A673 (cell line): Measurements from ENCODE around the gene ZBTB20. TPM values are rescaled to one million over a fixed set of nuclear protein-coding genes. Genes with fewer than 3 reads are reported as not detected.

Experiments
- BruUV-seq: library from RNA; stranded (reverse); fragments of 400-500 nt; replicated peaks from 2 replicates; lab custom pipeline; 2021; lab: Mats Ljungman, UMichigan
- CTCF ChIA-PET: fragments of 300-600 bp; sonication (Branson Sonifier 250); formaldehyde crosslinking; loops from one replicate; lab custom pipeline; 2022; ENCODE audit warnings: antibody characterized with exemption; lab: Charles Lee
- POLR2A ChIA-PET: fragments of 300-600 bp; sonication (Branson Sonifier 250); formaldehyde crosslinking; loops from one replicate; lab custom pipeline; 2022; ENCODE audit warnings: antibody characterized with exemption; ENCODE audit not compliant: low non-redundant PET; lab: Charles Lee
- DNase-seq: peaks from one replicate; pipeline ENCODE4 v3.0.0-alpha.2; 2015; ENCODE audit warnings: low spot score
- H3K27ac ChIP-seq: fragments of 200-600 bp; sonication (generic); 2 replicates; pipeline ENCODE4 v1.5.1; 2016; ENCODE audit warnings: mixed run types, low read depth, mild to moderate bottlenecking, mixed read lengths, antibody characterized with exemption, low read length; ENCODE audit not compliant: poor library complexity, severe bottlenecking
- H3K27me3 ChIP-seq: fragments of 200-600 bp; sonication (generic); replicated peaks from 2 replicates; pipeline ENCODE4 v1.6.1; 2017; ENCODE audit warnings: mixed run types, low read depth, mild to moderate bottlenecking, mixed read lengths, antibody characterized with exemption, low read length; ENCODE audit not compliant: insufficient read depth, poor library complexity
- H3K36me3 ChIP-seq: fragments of 200-600 bp; sonication (generic); 2 replicates; pipeline ENCODE4 v1.6.1; 2016; ENCODE audit warnings: mixed run types, mild to moderate bottlenecking, mixed read lengths, antibody characterized with exemption, low read length; ENCODE audit not compliant: insufficient read depth, poor library complexity, severe bottlenecking
- H3K4me1 ChIP-seq: fragments of 200-600 bp; sonication (generic); 2 replicates; pipeline ENCODE4 v1.6.1; 2017; ENCODE audit warnings: mixed run types, mild to moderate bottlenecking, mixed read lengths, antibody characterized with exemption, low read length; ENCODE audit not compliant: insufficient read depth, poor library complexity, severe bottlenecking
- H3K4me3 ChIP-seq: fragments of 200-600 bp; sonication (generic); 2 replicates; pipeline ENCODE4 v1.5.1; 2016; ENCODE audit warnings: low read depth, mixed run types, mild to moderate bottlenecking, mixed read lengths, low read length; ENCODE audit not compliant: poor library complexity, severe bottlenecking
- H3K9me3 ChIP-seq: fragments of 200-600 bp; sonication (generic); 2 replicates; pipeline ENCODE4 v1.6.1; 2016; ENCODE audit warnings: mixed run types, low read depth, mild to moderate bottlenecking, mixed read lengths, antibody characterized with exemption, low read length; ENCODE audit not compliant: poor library complexity, severe bottlenecking
- EZH2 ChIP-seq: fragments of 200-600 bp; sonication (generic); IDR thresholded peaks from 2 replicates; pipeline ENCODE4 v1.6.1; 2017; ENCODE audit warnings: borderline replicate concordance, low read depth, mild to moderate bottlenecking, mixed read lengths, antibody characterized with exemption, low read length; ENCODE audit not compliant: poor library complexity, severe bottlenecking
- intact Hi-C: fragments of 100-400 bp; cut with micrococcal nuclease; formaldehyde crosslinking; loops from one replicate; pipeline ENCODE4 v1.10.0; 2022; ENCODE audit not compliant: unreplicated experiment
- total RNA-seq: library from RNA; stranded (reverse); gene quantifications from 2 replicates; pipeline ENCODE4 v1.2.3, GENCODE V29; 2021
- TF ChIP-seq, protein P1 (sequence below): fragments of 300-800, 200-600 bp; sonication (generic); conservative IDR thresholded peaks from 2 replicates; pipeline ENCODE4 v1.5.1; 2017; ENCODE audit warnings: low read depth, mild to moderate bottlenecking, antibody characterized with exemption, low read length, moderate library complexity, mixed read lengths

Gene ZBTB20
- total RNA-seq, 1 experiment from 2014 or later = 13.5 TPM

DNA sequence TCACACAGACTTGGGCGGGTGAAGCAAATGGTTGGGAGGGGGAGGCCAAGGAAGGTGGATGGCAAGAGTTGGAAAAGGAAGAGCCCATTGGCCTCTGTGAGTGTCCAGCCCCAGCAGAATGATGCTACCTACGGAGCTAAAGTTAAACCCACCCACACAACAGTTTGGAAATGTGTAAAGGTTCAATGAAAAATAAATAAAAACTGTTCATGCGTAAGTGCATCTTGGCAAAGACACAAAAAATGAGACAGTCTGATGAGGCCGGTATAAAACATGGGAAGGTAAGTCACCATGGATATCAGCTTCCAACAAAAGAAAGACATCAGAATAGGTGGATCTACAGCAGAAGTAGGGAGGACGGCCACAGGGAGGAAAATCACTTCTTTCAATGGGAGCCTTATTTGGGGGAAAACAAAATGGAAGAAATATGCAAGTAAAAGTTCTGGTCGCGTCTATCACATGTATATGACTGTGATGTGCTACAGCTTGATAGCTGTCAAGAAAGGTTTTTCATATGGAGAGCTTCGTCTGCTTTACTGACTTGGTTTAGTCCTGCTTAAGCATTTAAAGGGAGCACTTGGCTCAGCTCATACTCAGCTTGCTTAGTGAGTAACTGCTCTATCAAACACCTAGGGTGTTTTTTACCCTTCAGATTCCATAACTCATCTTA, 770.4 kb downstream of the ZBTB20 start:
- intact Hi-C loops = no loop called here
- Histone ChIP-seq H3K4me3 (no peak overlapping the region), H3K36me3 (no peaks in the 10 kb centered on the region), H3K4me1 (peaks cover 64% of the 10 kb centered on the region), H3K27ac (peak overlapping the region; percentile 74), H3K27me3 (no peaks in the 10 kb centered on the region), H3K9me3 (no peaks in the 10 kb centered on the region)
- no TSS peak for BruUV-seq
- ChIA-PET POLR2A (interaction anchor here (0.6 to 0.8 kb wide), 2 partner anchors 28 to 758 kb away, joined by 3 read pairs; no protein-coding TSS in a partner anchor), CTCF (no interaction called here)
- TF ChIP-seq, protein P1, sequence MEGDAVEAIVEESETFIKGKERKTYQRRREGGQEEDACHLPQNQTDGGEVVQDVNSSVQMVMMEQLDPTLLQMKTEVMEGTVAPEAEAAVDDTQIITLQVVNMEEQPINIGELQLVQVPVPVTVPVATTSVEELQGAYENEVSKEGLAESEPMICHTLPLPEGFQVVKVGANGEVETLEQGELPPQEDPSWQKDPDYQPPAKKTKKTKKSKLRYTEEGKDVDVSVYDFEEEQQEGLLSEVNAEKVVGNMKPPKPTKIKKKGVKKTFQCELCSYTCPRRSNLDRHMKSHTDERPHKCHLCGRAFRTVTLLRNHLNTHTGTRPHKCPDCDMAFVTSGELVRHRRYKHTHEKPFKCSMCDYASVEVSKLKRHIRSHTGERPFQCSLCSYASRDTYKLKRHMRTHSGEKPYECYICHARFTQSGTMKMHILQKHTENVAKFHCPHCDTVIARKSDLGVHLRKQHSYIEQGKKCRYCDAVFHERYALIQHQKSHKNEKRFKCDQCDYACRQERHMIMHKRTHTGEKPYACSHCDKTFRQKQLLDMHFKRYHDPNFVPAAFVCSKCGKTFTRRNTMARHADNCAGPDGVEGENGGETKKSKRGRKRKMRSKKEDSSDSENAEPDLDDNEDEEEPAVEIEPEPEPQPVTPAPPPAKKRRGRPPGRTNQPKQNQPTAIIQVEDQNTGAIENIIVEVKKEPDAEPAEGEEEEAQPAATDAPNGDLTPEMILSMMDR = no peak
- TF ChIP-seq EZH2 = no peak
- no peak for DNase-seq

DNA sequence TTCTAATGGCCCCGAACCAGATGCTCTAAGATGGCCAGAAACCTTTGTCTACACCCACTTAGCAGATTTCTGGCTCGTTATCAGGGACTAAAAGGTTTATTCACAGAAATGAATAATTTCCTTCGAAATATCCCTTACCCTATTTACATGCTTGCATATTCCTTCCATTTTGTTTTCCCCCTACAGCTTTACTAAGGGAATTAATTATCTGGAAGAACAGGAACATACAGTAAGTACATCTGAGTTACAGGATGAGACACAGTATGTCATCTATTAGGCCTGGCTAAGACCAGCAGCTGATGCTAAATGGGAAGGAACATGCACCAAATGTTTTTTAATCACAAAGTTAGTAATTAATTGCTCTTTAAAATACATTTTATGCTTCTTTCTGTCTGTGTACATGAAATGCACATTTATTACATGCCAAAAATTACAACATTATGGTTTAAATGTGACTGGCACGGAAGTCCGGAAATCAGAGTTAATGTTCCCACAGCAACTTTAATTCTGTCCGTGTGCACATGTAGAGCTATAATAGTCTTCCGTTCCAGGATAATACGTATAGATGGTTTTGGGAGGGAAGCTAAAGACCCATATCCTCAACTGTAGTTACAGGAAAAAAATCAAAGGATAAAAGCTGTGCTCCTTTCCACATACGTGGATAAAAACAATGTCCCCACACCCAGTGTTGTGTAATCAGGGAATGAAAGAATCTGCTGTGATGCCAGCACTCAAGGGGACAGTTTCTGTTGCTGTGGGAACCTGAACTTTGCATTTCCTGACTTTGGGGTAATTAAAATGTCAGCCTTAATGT, 771.3 kb downstream of the ZBTB20 start:
- Histone ChIP-seq H3K36me3 (no peaks in the 10 kb centered on the region), H3K4me3 (no peak overlapping the region), H3K9me3 (no peaks in the 10 kb centered on the region), H3K4me1 (peaks cover 61% of the 10 kb centered on the region), H3K27ac (peak overlapping the region; percentile 74), H3K27me3 (no peaks in the 10 kb centered on the region)
- POLR2A ChIA-PET = interaction anchor here (0.6 to 0.8 kb wide), 2 partner anchors 29 to 759 kb away, joined by 3 read pairs; no protein-coding TSS in a partner anchor
- TSS peak; percentile 38 for BruUV-seq
- CTCF ChIA-PET = interaction anchor here (0.5 to 1.2 kb wide), 3 partner anchors 34 to 162 kb away, joined by 3 to 7 read pairs (median 5); no protein-coding TSS in a partner anchor
- DNase-seq = peak; percentile 91
- intact Hi-C loops = no loop called here
- TF ChIP-seq, protein P1 = 0 out of 2 replicates have a peak, but pooled peaks have one; percentile 12
- no peak for TF ChIP-seq EZH2

DNA sequence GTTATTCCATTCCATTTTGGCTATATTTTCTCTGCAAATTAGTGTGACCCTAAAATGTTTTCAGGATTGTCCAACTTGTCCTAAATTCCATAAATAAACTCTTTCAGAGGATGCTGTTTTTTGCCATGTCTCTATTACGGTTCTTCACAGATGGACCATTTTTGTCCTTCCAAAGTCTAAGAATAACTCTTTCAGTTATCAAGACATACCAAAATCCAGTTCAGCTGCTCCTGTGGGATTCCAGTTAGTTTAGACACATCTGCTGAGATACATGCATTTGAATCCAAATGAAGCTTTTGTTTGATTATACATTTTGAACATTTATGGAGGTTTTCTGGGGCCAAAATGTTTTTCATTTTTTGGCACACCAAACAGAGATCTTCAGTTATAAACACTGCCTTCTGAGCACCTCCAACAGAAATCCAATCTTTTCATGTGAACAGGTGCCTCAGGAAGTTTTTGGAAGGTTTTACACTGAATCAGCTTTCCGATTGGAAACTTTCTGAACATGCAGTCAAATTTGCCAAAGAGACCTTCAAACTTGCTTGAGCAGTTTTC, 772.6 kb downstream of the ZBTB20 start:
- ChIA-PET POLR2A (no interaction called here), CTCF (no interaction called here)
- Histone ChIP-seq H3K4me1 (peaks cover 48% of the 10 kb centered on the region), H3K27me3 (no peaks in the 10 kb centered on the region), H3K4me3 (no peak overlapping the region), H3K27ac (peak overlapping the region; percentile 74), H3K36me3 (no peaks in the 10 kb centered on the region), H3K9me3 (no peaks in the 10 kb centered on the region)
- TF ChIP-seq, protein P1 = no peak
- TF ChIP-seq EZH2 = no peak
- intact Hi-C loops = no loop called here
- DNase-seq = no peak
- BruUV-seq = no TSS peak
